ENCODE measurements around the gene EIF4B. TPM values are rescaled to one million over a fixed set of nuclear protein-coding genes. Genes with fewer than 3 reads are reported as not detected.

EIF4B gene
- total RNA-seq, 1 donor from 2014 or later = 526 TPM

DNA sequence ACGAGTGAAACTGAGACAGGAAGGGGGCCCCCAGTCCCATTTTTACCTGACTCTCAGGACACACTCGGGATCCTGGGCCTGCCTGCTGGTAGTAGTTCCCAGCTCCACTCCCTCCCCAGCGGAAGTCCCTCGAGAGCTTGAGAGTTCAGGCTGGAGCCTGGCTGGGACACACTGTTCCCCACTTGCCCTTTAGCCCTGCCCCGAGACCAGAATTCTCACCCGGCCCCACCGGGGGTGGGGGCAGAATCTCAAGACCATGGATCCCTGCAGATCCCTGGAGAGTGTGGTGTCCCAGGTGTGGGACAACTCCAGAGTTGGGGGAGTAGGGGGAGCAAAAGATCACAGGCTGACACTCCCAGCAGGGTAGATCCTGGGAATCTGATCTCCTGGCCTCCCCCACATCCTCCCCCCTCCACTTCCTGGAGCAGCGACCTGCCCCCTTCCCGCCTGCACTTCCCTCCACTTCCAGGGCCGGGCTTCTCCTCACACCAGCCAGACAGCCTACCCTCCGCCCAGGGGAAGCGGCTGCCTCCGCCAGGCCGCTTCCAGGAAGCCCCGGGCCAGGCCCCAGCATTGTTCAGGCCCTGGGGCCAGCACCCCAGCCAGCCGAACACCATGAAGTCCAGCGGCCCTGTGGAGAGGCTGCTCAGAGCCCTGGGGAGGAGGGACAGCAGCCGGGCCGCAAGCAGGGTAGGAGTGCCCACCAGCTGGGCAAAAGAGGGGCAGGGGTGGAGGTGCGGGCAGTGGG, 43.5 kb downstream of the EIF4B start, which contains the start of gene TNS2:
Gene TNS2 (plus strand): TSS at position 495 of the 748 bp plus-strand sequence. CDS start 121 bp downstream, at position 616.
- no peaks in the 10 kb centered on the region for H3K36me3 ChIP-seq (ENCODE audit: control insufficient read depth, insufficient read depth, low read length)
- H3K4me3 ChIP-seq (ENCODE audit: low read depth, low read length) = peak within 1 kb of the TSS; percentile 32
- no peaks in the 10 kb centered on the region for H3K27me3 ChIP-seq (ENCODE audit: control insufficient read depth, insufficient read depth, low read length)
- TF ChIP-seq, protein P1, sequence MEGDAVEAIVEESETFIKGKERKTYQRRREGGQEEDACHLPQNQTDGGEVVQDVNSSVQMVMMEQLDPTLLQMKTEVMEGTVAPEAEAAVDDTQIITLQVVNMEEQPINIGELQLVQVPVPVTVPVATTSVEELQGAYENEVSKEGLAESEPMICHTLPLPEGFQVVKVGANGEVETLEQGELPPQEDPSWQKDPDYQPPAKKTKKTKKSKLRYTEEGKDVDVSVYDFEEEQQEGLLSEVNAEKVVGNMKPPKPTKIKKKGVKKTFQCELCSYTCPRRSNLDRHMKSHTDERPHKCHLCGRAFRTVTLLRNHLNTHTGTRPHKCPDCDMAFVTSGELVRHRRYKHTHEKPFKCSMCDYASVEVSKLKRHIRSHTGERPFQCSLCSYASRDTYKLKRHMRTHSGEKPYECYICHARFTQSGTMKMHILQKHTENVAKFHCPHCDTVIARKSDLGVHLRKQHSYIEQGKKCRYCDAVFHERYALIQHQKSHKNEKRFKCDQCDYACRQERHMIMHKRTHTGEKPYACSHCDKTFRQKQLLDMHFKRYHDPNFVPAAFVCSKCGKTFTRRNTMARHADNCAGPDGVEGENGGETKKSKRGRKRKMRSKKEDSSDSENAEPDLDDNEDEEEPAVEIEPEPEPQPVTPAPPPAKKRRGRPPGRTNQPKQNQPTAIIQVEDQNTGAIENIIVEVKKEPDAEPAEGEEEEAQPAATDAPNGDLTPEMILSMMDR (IDR thresholded peaks at IDR 0.05; ENCODE audit: insufficient read depth, low read length, poor library complexity, severe bottlenecking) = no peak
- no peak for DNase-seq (ENCODE audit: low read depth)

DNA sequence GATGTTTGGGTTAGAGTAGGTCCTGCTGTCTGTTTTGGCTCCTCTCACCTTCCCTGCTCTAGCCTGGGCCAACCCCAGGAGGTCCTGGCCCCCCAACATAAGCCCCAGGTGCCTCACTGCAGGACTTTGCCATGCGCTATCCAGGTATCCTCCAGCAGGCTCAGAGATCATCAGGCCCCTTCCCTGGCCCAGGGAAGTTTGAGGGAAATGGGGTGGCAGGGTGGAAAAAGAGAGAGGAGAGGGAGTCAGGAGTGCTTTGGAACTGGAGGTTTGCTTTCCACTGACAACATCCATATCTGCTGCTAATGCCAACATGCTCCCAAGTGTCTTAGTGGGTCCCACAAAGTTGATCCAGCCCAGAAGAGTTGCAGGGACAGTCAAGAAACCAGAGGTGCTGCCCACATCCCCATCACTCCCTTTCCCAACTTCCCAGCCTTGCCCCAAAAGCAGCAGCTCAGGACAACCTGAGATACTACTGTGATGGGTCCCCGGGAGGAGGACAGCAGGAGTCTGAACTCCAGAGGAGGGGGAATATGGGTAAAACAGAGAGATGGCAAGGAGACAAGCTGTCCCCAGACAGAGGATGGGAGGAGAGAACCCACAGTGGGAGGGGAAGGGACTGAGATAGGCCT, 44.3 kb downstream of the EIF4B start:
- no peak for DNase-seq (ENCODE audit: low read depth)

DNA sequence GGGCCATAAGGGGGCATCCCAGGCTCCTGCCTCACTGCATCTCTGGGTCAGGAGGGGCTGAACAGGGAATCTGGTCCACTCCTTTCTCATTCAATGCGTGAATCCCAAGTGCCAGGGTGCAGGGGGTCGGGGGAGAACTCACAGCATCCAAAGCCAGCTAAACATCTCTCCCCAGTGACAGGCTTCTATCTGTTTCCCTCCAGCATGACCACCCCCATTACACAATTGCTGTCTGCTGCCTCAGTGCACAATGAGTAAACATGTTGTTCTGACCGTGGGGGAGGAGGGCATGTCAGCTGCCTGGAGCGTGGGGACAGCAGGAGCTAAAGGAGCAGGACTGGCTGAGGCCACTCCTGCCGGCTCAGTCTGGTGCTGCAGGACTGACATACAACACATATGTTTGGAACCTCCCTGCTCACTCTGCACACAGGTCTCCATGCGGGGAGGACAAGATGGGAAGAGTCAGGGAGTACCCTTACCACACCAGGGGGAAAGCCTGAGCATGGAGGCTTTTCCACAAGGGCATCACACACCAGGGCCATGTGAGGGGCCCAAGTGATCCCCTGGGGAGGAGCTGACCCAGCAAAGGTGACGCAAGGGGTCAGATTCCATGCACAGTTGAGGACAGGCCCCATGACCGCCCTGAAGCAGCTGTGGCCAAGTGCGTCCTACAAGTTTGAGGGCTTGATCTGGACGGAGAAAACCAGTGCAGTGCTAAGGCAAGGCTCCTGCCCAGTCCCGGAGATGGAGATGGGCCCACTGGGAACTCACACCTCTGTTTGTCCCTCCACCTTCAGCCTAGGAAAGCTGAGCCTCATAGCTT, 45.0 kb downstream of the EIF4B start:
- no peaks in the 10 kb centered on the region for H3K27me3 ChIP-seq (ENCODE audit: control insufficient read depth, insufficient read depth, low read length)
- H3K36me3 ChIP-seq (ENCODE audit: control insufficient read depth, insufficient read depth, low read length) = no peaks in the 10 kb centered on the region
- DNase-seq (ENCODE audit: low read depth) = no peak
- no peak overlapping the region for H3K4me3 ChIP-seq (ENCODE audit: low read depth, low read length)
- TF ChIP-seq, protein P1 (IDR thresholded peaks at IDR 0.05; ENCODE audit: insufficient read depth, low read length, poor library complexity, severe bottlenecking) = no peak

More for the DNA sequence above, 44.3 kb downstream of the EIF4B start:
- Histone ChIP-seq H3K27me3 (ENCODE audit: control insufficient read depth, insufficient read depth, low read length) (no peaks in the 10 kb centered on the region), H3K4me3 (ENCODE audit: low read depth, low read length) (peak overlapping the region; percentile 32), H3K36me3 (ENCODE audit: control insufficient read depth, insufficient read depth, low read length) (no peaks in the 10 kb centered on the region)
- TF ChIP-seq, protein P1 (IDR thresholded peaks at IDR 0.05; ENCODE audit: insufficient read depth, low read length, poor library complexity, severe bottlenecking) = no peak

DNA sequence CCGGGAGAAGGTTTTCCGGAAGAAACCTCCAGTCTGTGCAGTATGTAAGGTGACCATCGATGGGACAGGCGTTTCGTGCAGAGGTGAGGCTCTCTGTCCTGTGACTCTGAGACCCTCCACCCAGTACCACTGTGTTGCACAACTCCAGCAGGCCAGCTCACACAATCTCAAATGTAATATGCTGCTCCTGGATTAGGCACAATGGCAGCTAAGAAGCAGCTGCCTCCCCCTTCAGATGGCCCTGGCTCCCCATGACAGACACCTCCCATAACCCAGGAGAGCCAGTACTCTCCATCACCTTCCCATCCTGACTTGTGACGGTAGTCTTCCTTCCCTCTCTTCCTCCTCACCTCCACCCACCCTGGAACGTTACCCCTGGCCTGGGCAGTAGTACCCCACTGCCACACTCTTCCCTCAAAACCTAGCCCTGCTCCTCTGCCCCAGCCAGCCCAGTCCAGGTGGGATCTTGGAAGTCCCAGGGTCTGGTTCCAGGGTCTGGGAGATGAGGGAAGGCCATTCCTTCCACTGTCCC, 45.7 kb downstream of the EIF4B start:
- no peak for DNase-seq (ENCODE audit: low read depth)
- Histone ChIP-seq H3K36me3 (ENCODE audit: control insufficient read depth, insufficient read depth, low read length) (no peaks in the 10 kb centered on the region), H3K4me3 (ENCODE audit: low read depth, low read length) (no peak overlapping the region), H3K27me3 (ENCODE audit: control insufficient read depth, insufficient read depth, low read length) (no peaks in the 10 kb centered on the region)
- TF ChIP-seq, protein P1 (IDR thresholded peaks at IDR 0.05; ENCODE audit: insufficient read depth, low read length, poor library complexity, severe bottlenecking) = no peak

DNA sequence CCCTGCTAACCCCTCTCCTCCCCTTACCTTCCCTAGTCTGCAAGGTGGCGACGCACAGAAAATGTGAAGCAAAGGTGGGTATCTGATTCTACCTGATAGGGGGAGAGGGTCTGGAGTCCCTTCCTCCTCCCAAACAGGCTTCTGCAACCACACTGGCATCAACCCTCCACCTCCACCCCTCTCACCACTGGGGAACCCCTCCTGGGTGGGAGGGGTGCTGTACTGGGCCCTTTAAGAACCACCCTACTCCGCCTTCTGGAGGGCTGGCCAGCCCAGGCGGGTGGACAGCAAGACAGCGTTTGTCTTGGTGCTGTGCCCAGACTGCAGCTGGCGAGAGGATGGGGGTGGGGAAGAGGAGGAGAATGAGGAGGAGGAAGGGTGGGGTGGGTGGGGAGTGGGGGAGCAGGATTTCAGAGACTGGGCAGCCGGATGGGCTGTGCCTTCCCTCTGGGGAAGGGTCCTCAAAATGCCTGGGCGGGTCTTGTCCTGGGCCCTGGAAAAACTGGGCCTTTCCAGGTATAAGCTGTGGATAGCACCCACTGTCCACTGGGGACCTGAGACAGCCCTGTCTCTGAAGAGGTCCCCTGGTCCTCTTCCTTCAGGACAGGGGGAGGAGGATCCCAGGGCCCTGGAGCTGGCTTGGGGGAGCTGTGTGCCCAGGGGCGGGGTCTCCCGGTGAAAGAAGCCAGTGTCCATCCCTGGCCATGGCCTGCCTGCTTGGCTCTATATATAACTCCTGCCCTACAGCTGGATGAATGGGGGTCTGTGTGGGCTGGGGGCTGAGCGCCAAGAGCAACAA, 46.4 kb downstream of the EIF4B start:
- TF ChIP-seq, protein P1 (IDR thresholded peaks at IDR 0.05; ENCODE audit: insufficient read depth, low read length, poor library complexity, severe bottlenecking) = no peak
- Histone ChIP-seq H3K4me3 (ENCODE audit: low read depth, low read length) (no peak overlapping the region), H3K36me3 (ENCODE audit: control insufficient read depth, insufficient read depth, low read length) (no peaks in the 10 kb centered on the region), H3K27me3 (ENCODE audit: control insufficient read depth, insufficient read depth, low read length) (no peaks in the 10 kb centered on the region)
- no peak for DNase-seq (ENCODE audit: low read depth)
